Fibroblast of lung (primary cell): ENCODE data around the gene SDC1. TPM values are rescaled to one million over a fixed set of nuclear protein-coding genes. Genes with fewer than 3 reads are reported as not detected.

Source experiments
- DNase-seq, 2 donors: peaks; one replicate each; pipeline versions ENCODE4 v3.0.0 to v3.0.0-alpha.2; 2010; ENCODE audit warnings: low read depth in 2 of 2
- H2AFZ ChIP-seq: 2 replicates; pipeline ENCODE4 v1.5.1; 2012; ENCODE audit warnings: low read length, control low read depth, inconsistent platforms
- H3K27ac ChIP-seq: 2 replicates; pipeline ENCODE4 v1.5.1; 2011; ENCODE audit warnings: low read length, control low read depth; ENCODE audit not compliant: insufficient read depth
- H3K27me3 ChIP-seq: 2 replicates; pipeline ENCODE4 v1.5.1; 2011; ENCODE audit warnings: mild to moderate bottlenecking, low read length; ENCODE audit not compliant: control insufficient read depth, insufficient read depth
- H3K36me3 ChIP-seq: 2 replicates; pipeline ENCODE4 v1.5.1; 2011; ENCODE audit warnings: low read length; ENCODE audit not compliant: control insufficient read depth, insufficient read depth
- H3K4me1 ChIP-seq: 2 replicates; pipeline ENCODE4 v1.5.1; 2011; ENCODE audit warnings: low read length; ENCODE audit not compliant: control insufficient read depth, insufficient read depth; ENCODE audit errors: extremely low read depth
- H3K4me2 ChIP-seq: 2 replicates; pipeline ENCODE4 v1.5.1; 2011; ENCODE audit warnings: low read length, control low read depth; ENCODE audit not compliant: insufficient read depth; ENCODE audit errors: extremely low read depth
- H3K4me3 ChIP-seq, 4 experiments: fragments of 200-600 bp in 1 of 4; sonication (generic) in 1 of 4; replicated peaks in 1 of 4; 2 replicates each; pipeline ENCODE4 v1.5.1; 2011 to 2016; ENCODE audit warnings: low read length in 4 of 4, low read depth in 3 of 4, mild to moderate bottlenecking in 3 of 4, control low read depth in 2 of 4, inconsistent platforms in 1 of 4, mixed read lengths in 1 of 4; ENCODE audit not compliant: insufficient read depth in 1 of 4; ENCODE audit errors: control extremely low read depth in 1 of 4
- H3K79me2 ChIP-seq: 2 replicates; pipeline ENCODE4 v1.5.1; 2012; ENCODE audit warnings: mild to moderate bottlenecking, low read length, inconsistent platforms; ENCODE audit not compliant: control insufficient read depth, insufficient read depth
- H3K9ac ChIP-seq: 2 replicates; pipeline ENCODE4 v1.5.1; 2011; ENCODE audit warnings: mild to moderate bottlenecking, low read length, control low read depth; ENCODE audit not compliant: insufficient read depth
- H3K9me3 ChIP-seq: 2 replicates; pipeline ENCODE4 v1.5.1; 2012; ENCODE audit warnings: low read depth, low read length; ENCODE audit not compliant: control insufficient read depth, insufficient read depth
- H4K20me1 ChIP-seq: 2 replicates; pipeline ENCODE4 v1.5.1; 2011; ENCODE audit warnings: low read length; ENCODE audit not compliant: control insufficient read depth, insufficient read depth; ENCODE audit errors: extremely low read depth
- EZH2 ChIP-seq: IDR thresholded peaks from 2 replicates; pipeline ENCODE4 v1.5.1; 2012; ENCODE audit warnings: low read length, control low read depth, mild to moderate bottlenecking; ENCODE audit errors: missing control alignments
- polyA plus RNA-seq, 2 donors: library from polyadenylated mRNA; depleted of rRNA in 1 of 2; stranded (reverse) in 1 of 2; unstranded in 1 of 2; fragments of >200 nt; gene quantifications; 2 replicates each; pipeline ENCODE4 v1.2.1, GENCODE V29; 2011 to 2012; ENCODE audit warnings: missing spikeins in 1 of 2
- total RNA-seq: library from RNA; depleted of rRNA; stranded (reverse); fragments of >200 nt; gene quantifications from 2 replicates; pipeline ENCODE4 v1.2.1, GENCODE V29; 2014
- TF ChIP-seq, protein P1 (sequence below), 2 donors: IDR thresholded peaks in 1 of 2; conservative IDR thresholded peaks in 1 of 2; 1 replicate in 1 of 2; 2 replicates in 1 of 2; pipeline ENCODE4 v1.5.1; 2011 to 2012; ENCODE audit warnings: low read length in 2 of 2, control low read depth in 1 of 2, inconsistent platforms in 1 of 2, low read depth in 1 of 2, mild to moderate bottlenecking in 1 of 2

Gene SDC1
- total and polyA plus RNA-seq, 2 donors (not counting 1 experiment from before 2014, with no cell fraction given) = 14.6 to 56.8 TPM

DNA sequence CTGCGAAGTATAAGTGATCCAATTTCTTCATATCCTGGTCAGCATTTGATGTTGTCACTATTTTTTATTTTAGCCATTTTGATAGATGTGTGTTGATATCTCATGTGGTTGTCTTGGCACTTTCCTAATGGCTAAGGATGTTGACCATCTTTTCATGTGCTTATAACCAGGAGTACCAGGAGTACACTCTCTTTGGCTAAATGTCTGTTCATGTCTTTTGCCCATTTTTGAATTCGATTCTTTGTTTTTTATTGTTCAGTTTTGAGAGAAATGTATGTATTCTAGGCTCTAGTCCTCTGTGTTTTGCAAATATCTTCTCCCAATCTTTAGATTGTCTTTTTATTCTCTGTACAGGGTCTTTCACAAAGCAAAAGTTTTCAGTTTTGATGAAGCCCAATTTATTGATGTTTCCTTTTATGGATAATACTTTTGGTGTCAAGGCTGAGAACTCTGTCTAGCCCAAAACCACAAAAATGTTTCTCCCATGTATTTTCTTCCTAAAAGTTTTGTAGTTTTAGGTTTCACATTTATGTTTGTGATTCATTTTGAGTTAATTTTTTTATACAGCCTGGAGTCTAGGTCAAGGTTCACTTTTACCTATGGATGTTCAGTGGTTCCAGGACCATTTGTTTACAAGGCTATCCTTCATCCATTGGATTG is 65.4 kb downstream of the SDC1 start:
- Histone ChIP-seq H3K4me3 (no peak overlapping the region), H3K79me2 (no peaks in the 10 kb centered on the region), H4K20me1 (no peaks in the 10 kb centered on the region), H3K4me1 (peaks cover 2% of the 10 kb centered on the region), H3K27me3 (no peaks in the 10 kb centered on the region), H2AFZ (no peak overlapping the region), H3K9me3 (no peaks in the 10 kb centered on the region), H3K27ac (no peak overlapping the region), H3K4me2 (no peak overlapping the region), H3K9ac (no peak overlapping the region), H3K36me3 (no peaks in the 10 kb centered on the region)
- DNase-seq = no peak
- TF ChIP-seq, protein P1, sequence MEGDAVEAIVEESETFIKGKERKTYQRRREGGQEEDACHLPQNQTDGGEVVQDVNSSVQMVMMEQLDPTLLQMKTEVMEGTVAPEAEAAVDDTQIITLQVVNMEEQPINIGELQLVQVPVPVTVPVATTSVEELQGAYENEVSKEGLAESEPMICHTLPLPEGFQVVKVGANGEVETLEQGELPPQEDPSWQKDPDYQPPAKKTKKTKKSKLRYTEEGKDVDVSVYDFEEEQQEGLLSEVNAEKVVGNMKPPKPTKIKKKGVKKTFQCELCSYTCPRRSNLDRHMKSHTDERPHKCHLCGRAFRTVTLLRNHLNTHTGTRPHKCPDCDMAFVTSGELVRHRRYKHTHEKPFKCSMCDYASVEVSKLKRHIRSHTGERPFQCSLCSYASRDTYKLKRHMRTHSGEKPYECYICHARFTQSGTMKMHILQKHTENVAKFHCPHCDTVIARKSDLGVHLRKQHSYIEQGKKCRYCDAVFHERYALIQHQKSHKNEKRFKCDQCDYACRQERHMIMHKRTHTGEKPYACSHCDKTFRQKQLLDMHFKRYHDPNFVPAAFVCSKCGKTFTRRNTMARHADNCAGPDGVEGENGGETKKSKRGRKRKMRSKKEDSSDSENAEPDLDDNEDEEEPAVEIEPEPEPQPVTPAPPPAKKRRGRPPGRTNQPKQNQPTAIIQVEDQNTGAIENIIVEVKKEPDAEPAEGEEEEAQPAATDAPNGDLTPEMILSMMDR (conservative IDR thresholded peaks at IDR 0.05 in 1 of 2, IDR thresholded peaks at IDR 0.05 in 1 of 2; ENCODE audit: low read depth in 1 of 2, low read length in 2 of 2) = no peak
- no peak for TF ChIP-seq EZH2

DNA sequence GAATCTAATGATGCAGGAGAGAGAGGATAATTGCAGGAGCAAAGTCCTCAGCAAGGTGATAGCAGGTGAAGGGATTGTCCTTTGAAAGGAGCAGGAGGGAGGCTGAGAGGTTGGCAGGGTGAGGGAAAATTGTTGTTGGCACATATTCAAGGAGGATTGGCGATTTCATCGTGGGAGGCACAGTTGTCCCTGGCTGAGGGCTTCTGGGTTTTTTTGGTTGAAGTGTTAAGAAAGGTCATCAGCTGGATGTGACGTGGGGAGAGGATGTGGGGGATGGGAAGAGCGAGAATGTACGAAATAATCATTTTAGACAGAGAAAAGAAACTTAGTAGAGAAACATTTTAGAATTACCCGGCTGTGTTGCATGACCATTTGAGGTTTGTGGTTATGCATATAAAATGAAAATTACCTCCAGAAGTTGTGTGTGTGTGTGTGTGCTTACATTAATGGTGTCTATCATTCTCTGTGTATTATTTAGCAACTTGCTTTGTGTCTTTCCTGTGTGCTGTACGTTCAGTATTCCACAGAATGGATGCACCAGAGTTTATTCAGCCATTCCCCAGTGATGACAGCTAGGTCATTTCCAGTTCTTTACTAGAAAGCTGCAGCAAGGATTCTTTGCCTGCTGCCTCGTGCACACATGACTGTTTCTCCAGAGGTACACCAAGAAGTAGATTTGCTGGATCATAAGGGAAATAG is 67.6 kb downstream of the SDC1 start:
- peak in 1 of 2 donors; percentile 28 for DNase-seq
- Histone ChIP-seq H3K27me3 (no peaks in the 10 kb centered on the region), H3K79me2 (no peaks in the 10 kb centered on the region), H3K4me3 (no peak overlapping the region), H3K36me3 (no peaks in the 10 kb centered on the region), H2AFZ (no peak overlapping the region), H3K27ac (no peak overlapping the region), H3K4me1 (peaks cover 2% of the 10 kb centered on the region), H3K9me3 (no peaks in the 10 kb centered on the region), H3K4me2 (peak overlapping the region; percentile 23), H4K20me1 (no peaks in the 10 kb centered on the region), H3K9ac (no peak overlapping the region)
- TF ChIP-seq EZH2 = no peak
- TF ChIP-seq, protein P1 (conservative IDR thresholded peaks at IDR 0.05 in 1 of 2, IDR thresholded peaks at IDR 0.05 in 1 of 2; ENCODE audit: low read depth in 1 of 2, low read length in 2 of 2) = no peak

DNA sequence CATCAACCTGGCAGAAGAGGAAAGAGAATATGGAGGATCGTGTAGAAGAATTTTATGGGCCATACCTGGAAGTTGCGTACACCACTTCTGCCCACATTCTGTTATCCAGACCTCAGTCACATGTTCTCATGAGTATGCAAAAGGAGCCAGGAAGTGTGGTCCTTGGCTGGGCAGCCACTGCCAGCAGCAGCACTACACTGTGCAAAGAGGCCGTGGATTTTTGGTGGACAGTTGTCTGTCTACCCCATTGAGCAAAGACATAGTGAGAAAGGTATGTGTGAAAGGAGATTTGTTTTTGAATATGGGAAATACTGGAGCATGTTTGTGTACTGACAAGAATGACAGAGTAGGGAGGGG is 68.1 kb downstream of the SDC1 start:
- Histone ChIP-seq H3K27ac (no peak overlapping the region), H3K4me2 (no peak overlapping the region)

More for the DNA sequence above, 68.1 kb downstream of the SDC1 start:
- no peaks in the 10 kb centered on the region for H3K36me3 ChIP-seq
- no peak overlapping the region for H3K4me3 ChIP-seq
- no peak overlapping the region for H3K9ac ChIP-seq
- TF ChIP-seq, protein P1 (conservative IDR thresholded peaks at IDR 0.05 in 1 of 2, IDR thresholded peaks at IDR 0.05 in 1 of 2; ENCODE audit: low read depth in 1 of 2, low read length in 2 of 2) = no peak
- no peak for TF ChIP-seq EZH2
- no peaks in the 10 kb centered on the region for H3K27me3 ChIP-seq
- no peaks in the 10 kb centered on the region for H3K79me2 ChIP-seq
- peaks cover 2% of the 10 kb centered on the region for H3K4me1 ChIP-seq
- no peaks in the 10 kb centered on the region for H3K9me3 ChIP-seq
- no peak for DNase-seq
- H4K20me1 ChIP-seq = no peaks in the 10 kb centered on the region
- no peak overlapping the region for H2AFZ ChIP-seq
